Left lung (tissue), 10 donors: Measurements from ENCODE around the gene ST3GAL3. TPM values are rescaled to one million over a fixed set of nuclear protein-coding genes. Genes with fewer than 3 reads are reported as not detected.

Experiments
- ATAC-seq: fragments of 200-7000 bp; cut with Tn5 transposase; one replicate; pipeline ENCODE4 v1.9.1; 2020; ENCODE audit warnings: moderate library complexity
- DNase-seq, 4 donors: peaks; one replicate each; pipeline ENCODE4 v3.0.0-alpha.2; 2013 to 2020
- H3K27ac ChIP-seq, 2 donors: fragments of 200-600 bp; sonication (generic) in 1 of 2; one replicate each; pipeline versions ENCODE4 v1.5.0 to v1.8.0; 2020 to 2021
- H3K27me3 ChIP-seq, 2 donors: fragments of 200-600 bp; sonication (generic) in 1 of 2; one replicate each; pipeline versions ENCODE4 v1.5.0 to v1.8.0; 2020 to 2021
- H3K36me3 ChIP-seq, 2 donors: fragments of 200-600 bp; sonication (generic) in 1 of 2; one replicate each; pipeline versions ENCODE4 v1.5.0 to v1.8.0; 2020 to 2021
- H3K4me1 ChIP-seq, 2 donors: fragments of 200-600 bp; one replicate each; pipeline ENCODE4 v1.8.0; 2021
- H3K4me3 ChIP-seq, 2 donors: fragments of 200-600 bp; sonication (generic) in 1 of 2; one replicate each; pipeline versions ENCODE4 v1.5.0 to v1.8.0; 2020 to 2021; ENCODE audit warnings: mild to moderate bottlenecking in 1 of 2
- H3K9me3 ChIP-seq, 2 donors: fragments of 200-600 bp; sonication (generic) in 1 of 2; one replicate each; pipeline versions ENCODE4 v1.5.0 to v1.8.0; 2020 to 2021
- CTCF ChIP-seq, 2 donors: fragments of 200-600 bp; sonication (generic) in 1 of 2; IDR thresholded peaks; one replicate each; pipeline versions ENCODE4 v1.5.0 to v1.8.0; 2021; ENCODE audit warnings: antibody characterized with exemption in 2 of 2
- intact Hi-C, 2 donors: fragments of 100-400 bp; cut with DNase I; formaldehyde crosslinking; loops; one replicate each; pipeline versions ENCODE4 v1.11.2 to v1.14.2; 2022
- polyA plus RNA-seq, 6 donors: library from polyadenylated mRNA; unstranded; fragments of 120-200 nt; gene quantifications; one replicate each; pipeline ENCODE4 v1.2.1, GENCODE V29; 2013; ENCODE audit not compliant: insufficient read length in 6 of 6
- total RNA-seq, 2 donors: library from RNA; stranded (reverse); fragmentation: NEBNext Ultra II Directional; extraction: Animal tissue kit (Norgen Biotek cat#: 25700); gene quantifications; one replicate each; pipeline ENCODE4 v1.2.1, GENCODE V29; 2021
- donor health status: DM: no; HTN: yes; CAD: no.
- donor health status: DM: no; HTN: no; CAD: no.

ST3GAL3 gene
- total and polyA plus RNA-seq, 8 donors: 18.9 to 42.4 (median 34.4) TPM

- peaks cover 0 to 35% of the 10 kb centered on the region in 2 donors for H3K27me3 ChIP-seq
- peaks cover 8 to 33% of the 10 kb centered on the region in 2 donors for H3K4me1 ChIP-seq
- H3K27ac ChIP-seq: no peak overlapping the region
- no peaks in the 10 kb centered on the region for H3K36me3 ChIP-seq
- intact Hi-C loops: loop anchor here in 1 of 2 donors (10.0 kb wide), 1 partner anchor 174 kb away; no protein-coding TSS in a partner anchor
- ATAC-seq: no peak
- no peaks in the 10 kb centered on the region for H3K9me3 ChIP-seq
- no peak overlapping the region for H3K4me3 ChIP-seq
- DNase-seq: no peak
- no peak for TF ChIP-seq CTCF (IDR thresholded peaks at IDR 0.05)
Observed at GRCh38 chr1:43938383-43938782, 231.0 kb downstream of the ST3GAL3 start.

GRCh38 chr1:43938892-43939587 is 231.7 kb downstream of the ST3GAL3 start:
- no peaks in the 10 kb centered on the region for H3K9me3 ChIP-seq
- peaks cover 0 to 29% of the 10 kb centered on the region in 2 donors for H3K27me3 ChIP-seq
- no peak overlapping the region for H3K27ac ChIP-seq
- intact Hi-C loops: loop anchor here in 1 of 2 donors (10.0 kb wide), 1 partner anchor 174 kb away; no protein-coding TSS in a partner anchor
- no peak overlapping the region for H3K4me3 ChIP-seq
- TF ChIP-seq CTCF (IDR thresholded peaks at IDR 0.05): no peak
- ATAC-seq (no peak), DNase-seq (peak in 2 of 4 donors; percentile 24 to 56)
- no peaks in the 10 kb centered on the region for H3K36me3 ChIP-seq
- peaks cover 4 to 27% of the 10 kb centered on the region in 2 donors for H3K4me1 ChIP-seq

- intact Hi-C loops: no loop called here
- H3K27me3 ChIP-seq: no peaks in the 10 kb centered on the region
- no peaks in the 10 kb centered on the region for H3K36me3 ChIP-seq
- H3K27ac ChIP-seq: no peak overlapping the region
- H3K4me3 ChIP-seq: no peak overlapping the region
- ATAC-seq (no peak), DNase-seq (no peak)
- H3K4me1 ChIP-seq: peaks cover 1 to 16% of the 10 kb centered on the region in 2 donors
- no peaks in the 10 kb centered on the region for H3K9me3 ChIP-seq
- TF ChIP-seq CTCF (IDR thresholded peaks at IDR 0.05): no peak
Observed at GRCh38 chr1:43942411-43942810, 235.1 kb downstream of the ST3GAL3 start.

- peaks cover 0 to 3% of the 10 kb centered on the region in 2 donors for H3K36me3 ChIP-seq
- no peaks in the 10 kb centered on the region for H3K27me3 ChIP-seq
- H3K27ac ChIP-seq: no peak overlapping the region
- no peak for TF ChIP-seq CTCF (IDR thresholded peaks at IDR 0.05)
- DNase-seq: no peak
- H3K4me1 ChIP-seq: peaks cover 12 to 36% of the 10 kb centered on the region in 2 donors
- no peak for ATAC-seq
- H3K9me3 ChIP-seq: no peaks in the 10 kb centered on the region
- H3K4me3 ChIP-seq: no peak overlapping the region
- intact Hi-C loops: no loop called here
Observed at GRCh38 chr1:43944860-43945259, 237.5 kb downstream of the ST3GAL3 start.

- TF ChIP-seq CTCF (IDR thresholded peaks at IDR 0.05): no peak
- Histone ChIP-seq H3K27ac (peak overlapping the region; percentile 92 to 96), H3K4me3 (peak overlapping the region; percentile 79 to 91), H3K9me3 (no peaks in the 10 kb centered on the region), H3K36me3 (peaks cover 0 to 11% of the 10 kb centered on the region in 2 donors), H3K27me3 (no peaks in the 10 kb centered on the region), H3K4me1 (peaks cover 12 to 36% of the 10 kb centered on the region in 2 donors)
- intact Hi-C loops: no loop called here
- DNase-seq: no peak
- ATAC-seq: no peak
Observed at GRCh38 chr1:43945674-43946235, 238.4 kb downstream of the ST3GAL3 start.
